ENCODE results near the gene GOPC. TPM values are rescaled to one million over a fixed set of nuclear protein-coding genes. Genes with fewer than 3 reads are reported as not detected.

GOPC gene
- total and polyA plus RNA-seq, 5 donors from 2014 or later: 13.0 to 20.2 (median 14.4) TPM

- peaks cover 32% of the 10 kb centered on the region for H3K36me3 ChIP-seq (ENCODE audit: control insufficient read depth, insufficient read depth, low read length)
- DNase-seq: no peak
- Mint-ChIP-seq H3K4me3 (no peak overlapping the region), H3K27me3 (no peaks in the 10 kb centered on the region), H3K36me3 (no peaks in the 10 kb centered on the region), H3K27ac (no peak overlapping the region), H3K9me3 (no peaks in the 10 kb centered on the region), H3K4me1 (peaks cover 0 to 7% (median 5%) of the 10 kb centered on the region in 4 donors)
- no peak overlapping the region for H3K4me3 ChIP-seq (ENCODE audit: low read depth, low read length)
- no peaks in the 10 kb centered on the region for H3K27me3 ChIP-seq (ENCODE audit: control insufficient read depth, insufficient read depth, low read length)
- no peaks in the 10 kb centered on the region for H3K4me1 ChIP-seq (ENCODE audit: control insufficient read depth, insufficient read depth, low read length, poor library complexity, severe bottlenecking)
- H3K9me3 ChIP-seq (ENCODE audit: control insufficient read depth in 2 of 2, low read length in 2 of 2): no peaks in the 10 kb centered on the region
- ATAC-seq (ENCODE audit: low read depth in 2 of 2): no peak
- H3K27ac ChIP-seq (ENCODE audit: insufficient read depth, low read length, poor library complexity, severe bottlenecking): no peak overlapping the region
Observed at GRCh38 chr6:117561128-117561527, 41.2 kb downstream of the GOPC start.

DNA sequence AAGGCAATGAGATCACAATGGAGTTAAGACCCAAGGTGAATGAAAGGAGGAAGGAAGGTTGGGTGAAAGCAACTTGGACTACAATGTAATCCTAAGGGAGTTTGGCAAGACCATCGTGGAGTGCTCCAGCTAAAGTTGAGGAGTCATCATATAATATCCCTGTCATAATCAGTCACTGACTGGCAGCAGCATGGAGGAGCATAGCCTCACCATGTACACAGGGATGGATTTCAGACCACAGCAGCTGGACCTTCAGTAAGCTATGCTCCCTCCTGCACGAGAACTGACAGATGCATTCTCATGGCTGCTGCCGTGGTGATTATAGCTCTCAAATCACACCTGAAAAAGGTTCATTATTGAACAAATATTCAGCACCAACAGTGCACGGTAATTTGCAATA, 43.0 kb downstream of the GOPC start:
- Histone ChIP-seq H3K27ac (ENCODE audit: insufficient read depth, low read length, poor library complexity, severe bottlenecking) (no peak overlapping the region), H3K4me3 (ENCODE audit: low read depth, low read length) (no peak overlapping the region), H3K27me3 (ENCODE audit: control insufficient read depth, insufficient read depth, low read length) (no peaks in the 10 kb centered on the region), H3K9me3 (ENCODE audit: control insufficient read depth in 2 of 2, low read length in 2 of 2) (no peaks in the 10 kb centered on the region), H3K4me1 (ENCODE audit: control insufficient read depth, insufficient read depth, low read length, poor library complexity, severe bottlenecking) (no peaks in the 10 kb centered on the region), H3K36me3 (ENCODE audit: control insufficient read depth, insufficient read depth, low read length) (peaks cover 22% of the 10 kb centered on the region)
- Mint-ChIP-seq H3K27me3 (peaks cover 11% of the 10 kb centered on the region), H3K4me3 (no peak overlapping the region), H3K27ac (peak overlapping the region in 2 of 3 donors; percentile 13 to 57), H3K9me3 (no peaks in the 10 kb centered on the region), H3K36me3 (no peaks in the 10 kb centered on the region), H3K4me1 (peaks cover 0 to 15% (median 4%) of the 10 kb centered on the region in 4 donors)
- DNase-seq (no peak), ATAC-seq (ENCODE audit: low read depth in 2 of 2) (no peak)

DNA sequence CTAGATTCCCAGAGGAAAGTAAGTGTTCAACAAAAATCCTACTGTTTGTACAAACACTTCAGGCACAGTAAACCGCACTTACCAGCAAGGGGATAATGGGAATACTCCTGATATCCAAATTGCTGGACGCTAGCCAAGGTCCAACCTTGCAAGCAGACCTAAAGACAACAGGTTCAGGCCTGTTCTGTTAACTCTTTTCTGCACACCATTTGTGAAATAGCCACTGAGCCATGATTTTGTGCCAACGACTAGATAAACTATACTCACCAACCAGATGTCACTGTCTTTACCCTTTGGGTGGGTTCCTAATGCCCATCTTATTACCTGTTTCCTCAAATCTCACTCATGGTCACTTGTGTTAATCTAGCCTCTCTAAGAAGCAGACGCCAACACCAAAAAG, 43.5 kb downstream of the GOPC start:
- H3K27ac Mint-ChIP-seq: peak overlapping the region in 2 of 3 donors; percentile 13 to 57
- H3K36me3 ChIP-seq (ENCODE audit: control insufficient read depth, insufficient read depth, low read length): peaks cover 22% of the 10 kb centered on the region

GRCh38 chr6:117557951-117558350, 44.4 kb downstream of the GOPC start:
- H3K27me3 ChIP-seq (ENCODE audit: control insufficient read depth, insufficient read depth, low read length): no peaks in the 10 kb centered on the region
- no peak overlapping the region for H3K4me3 Mint-ChIP-seq
- peaks cover 12% of the 10 kb centered on the region for H3K27me3 Mint-ChIP-seq
- no peaks in the 10 kb centered on the region for H3K4me1 ChIP-seq (ENCODE audit: control insufficient read depth, insufficient read depth, low read length, poor library complexity, severe bottlenecking)
- H3K4me3 ChIP-seq (ENCODE audit: low read depth, low read length): no peak overlapping the region
- DNase-seq: no peak
- H3K9me3 ChIP-seq (ENCODE audit: control insufficient read depth in 2 of 2, low read length in 2 of 2): no peaks in the 10 kb centered on the region
- H3K9me3 Mint-ChIP-seq: no peaks in the 10 kb centered on the region
- ATAC-seq (ENCODE audit: low read depth in 2 of 2): no peak
- H3K36me3 ChIP-seq (ENCODE audit: control insufficient read depth, insufficient read depth, low read length): peaks cover 16% of the 10 kb centered on the region
- no peak overlapping the region for H3K27ac Mint-ChIP-seq
- no peaks in the 10 kb centered on the region for H3K36me3 Mint-ChIP-seq
- H3K27ac ChIP-seq (ENCODE audit: insufficient read depth, low read length, poor library complexity, severe bottlenecking): no peak overlapping the region
- H3K4me1 Mint-ChIP-seq: peaks cover 0 to 15% (median 4%) of the 10 kb centered on the region in 4 donors

More for the DNA sequence above, 43.5 kb downstream of the GOPC start:
- Histone ChIP-seq H3K4me1 (ENCODE audit: control insufficient read depth, insufficient read depth, low read length, poor library complexity, severe bottlenecking) (no peaks in the 10 kb centered on the region), H3K9me3 (ENCODE audit: control insufficient read depth in 2 of 2, low read length in 2 of 2) (no peaks in the 10 kb centered on the region), H3K27me3 (ENCODE audit: control insufficient read depth, insufficient read depth, low read length) (no peaks in the 10 kb centered on the region), H3K4me3 (ENCODE audit: low read depth, low read length) (no peak overlapping the region), H3K27ac (ENCODE audit: insufficient read depth, low read length, poor library complexity, severe bottlenecking) (no peak overlapping the region)
- no peaks in the 10 kb centered on the region for H3K9me3 Mint-ChIP-seq
- DNase-seq (no peak), ATAC-seq (ENCODE audit: low read depth in 2 of 2) (no peak)
- H3K36me3 Mint-ChIP-seq: no peaks in the 10 kb centered on the region
- peaks cover 12% of the 10 kb centered on the region for H3K27me3 Mint-ChIP-seq
- no peak overlapping the region for H3K4me3 Mint-ChIP-seq
- peaks cover 0 to 15% (median 4%) of the 10 kb centered on the region in 4 donors for H3K4me1 Mint-ChIP-seq

GRCh38 chr6:117555882-117556498, 46.3 kb downstream of the GOPC start:
- Histone ChIP-seq H3K27ac (ENCODE audit: insufficient read depth, low read length, poor library complexity, severe bottlenecking) (no peak overlapping the region), H3K4me3 (ENCODE audit: low read depth, low read length) (no peak overlapping the region), H3K36me3 (ENCODE audit: control insufficient read depth, insufficient read depth, low read length) (peaks cover 2% of the 10 kb centered on the region), H3K4me1 (ENCODE audit: control insufficient read depth, insufficient read depth, low read length, poor library complexity, severe bottlenecking) (no peaks in the 10 kb centered on the region), H3K27me3 (ENCODE audit: control insufficient read depth, insufficient read depth, low read length) (no peaks in the 10 kb centered on the region), H3K9me3 (ENCODE audit: control insufficient read depth in 2 of 2, low read length in 2 of 2) (no peaks in the 10 kb centered on the region)
- Mint-ChIP-seq H3K9me3 (no peaks in the 10 kb centered on the region), H3K27ac (no peak overlapping the region), H3K36me3 (no peaks in the 10 kb centered on the region), H3K4me1 (peaks cover 0 to 16% (median 6%) of the 10 kb centered on the region in 4 donors), H3K4me3 (no peak overlapping the region), H3K27me3 (peaks cover 12% of the 10 kb centered on the region)
- ATAC-seq (ENCODE audit: low read depth in 2 of 2) (no peak), DNase-seq (peak; percentile 45 to 60 (median 51))

- no peak overlapping the region for H3K4me3 ChIP-seq (ENCODE audit: low read depth, low read length)
- H3K4me1 ChIP-seq (ENCODE audit: control insufficient read depth, insufficient read depth, low read length, poor library complexity, severe bottlenecking): peaks cover 6% of the 10 kb centered on the region
- H3K9me3 ChIP-seq (ENCODE audit: control insufficient read depth in 2 of 2, low read length in 2 of 2): no peaks in the 10 kb centered on the region
- H3K4me3 Mint-ChIP-seq: no peak overlapping the region
- H3K27ac ChIP-seq (ENCODE audit: insufficient read depth, low read length, poor library complexity, severe bottlenecking): no peak overlapping the region
- peaks cover 12% of the 10 kb centered on the region for H3K27me3 Mint-ChIP-seq
- peaks cover 0 to 22% (median 11%) of the 10 kb centered on the region in 4 donors for H3K4me1 Mint-ChIP-seq
- no peaks in the 10 kb centered on the region for H3K9me3 Mint-ChIP-seq
- H3K27ac Mint-ChIP-seq: no peak overlapping the region
- H3K36me3 Mint-ChIP-seq: no peaks in the 10 kb centered on the region
- no peaks in the 10 kb centered on the region for H3K27me3 ChIP-seq (ENCODE audit: control insufficient read depth, insufficient read depth, low read length)
- DNase-seq (no peak), ATAC-seq (ENCODE audit: low read depth in 2 of 2) (no peak)
- H3K36me3 ChIP-seq (ENCODE audit: control insufficient read depth, insufficient read depth, low read length): no peaks in the 10 kb centered on the region
Observed at GRCh38 chr6:117555262-117555849, 47.0 kb downstream of the GOPC start.

DNA sequence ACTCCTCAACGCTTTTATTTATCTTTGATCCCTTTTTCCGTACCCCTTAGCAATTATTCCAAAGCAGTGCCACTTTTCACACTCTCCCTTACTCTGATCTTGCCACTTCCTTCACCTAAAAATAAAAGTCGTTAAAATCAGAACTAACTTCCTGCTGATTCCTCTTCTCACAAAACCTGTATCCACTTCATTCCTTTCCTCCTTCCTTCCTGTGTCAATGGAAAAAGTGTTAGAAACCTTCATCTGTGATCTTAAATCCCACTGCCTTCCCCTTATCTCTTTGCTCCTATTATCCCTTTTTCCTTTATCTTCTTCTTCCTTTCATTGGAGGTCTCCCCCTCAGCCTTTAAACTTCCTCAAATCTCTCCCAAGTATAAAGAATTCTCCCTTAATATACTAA, 49.2 kb downstream of the GOPC start:
- no peak overlapping the region for H3K27ac Mint-ChIP-seq
- H3K9me3 Mint-ChIP-seq: no peaks in the 10 kb centered on the region
- Histone ChIP-seq H3K4me1 (ENCODE audit: control insufficient read depth, insufficient read depth, low read length, poor library complexity, severe bottlenecking) (peaks cover 27% of the 10 kb centered on the region), H3K36me3 (ENCODE audit: control insufficient read depth, insufficient read depth, low read length) (no peaks in the 10 kb centered on the region), H3K27me3 (ENCODE audit: control insufficient read depth, insufficient read depth, low read length) (no peaks in the 10 kb centered on the region), H3K4me3 (ENCODE audit: low read depth, low read length) (no peak overlapping the region), H3K9me3 (ENCODE audit: control insufficient read depth in 2 of 2, low read length in 2 of 2) (no peaks in the 10 kb centered on the region), H3K27ac (ENCODE audit: insufficient read depth, low read length, poor library complexity, severe bottlenecking) (no peak overlapping the region)
- H3K27me3 Mint-ChIP-seq: peaks cover 12% of the 10 kb centered on the region
- ATAC-seq (ENCODE audit: low read depth in 2 of 2) (no peak), DNase-seq (no peak)
- H3K4me3 Mint-ChIP-seq: no peak overlapping the region
- H3K36me3 Mint-ChIP-seq: no peaks in the 10 kb centered on the region
- peaks cover 17 to 42% (median 28%) of the 10 kb centered on the region in 4 donors for H3K4me1 Mint-ChIP-seq

DNA sequence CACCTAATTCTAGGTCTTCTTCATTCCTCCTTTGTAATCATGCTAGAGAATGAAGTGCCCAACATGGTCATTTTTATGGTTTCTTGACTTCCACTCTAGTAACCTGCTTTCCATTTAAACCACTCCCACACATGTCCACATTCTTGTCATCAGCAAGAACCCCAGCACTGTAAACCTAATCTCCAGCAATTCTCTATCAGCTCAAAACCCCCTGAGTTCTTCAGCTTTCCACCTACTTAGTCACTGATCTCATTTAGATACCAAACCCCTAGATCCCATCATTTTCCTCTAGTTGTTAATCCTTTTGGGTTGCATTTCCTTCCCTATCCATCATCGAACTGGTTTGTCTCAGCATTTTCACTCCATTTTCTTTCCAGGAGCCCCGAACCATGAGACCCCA, 49.7 kb downstream of the GOPC start:
- no peak for ATAC-seq (ENCODE audit: low read depth in 2 of 2)
- no peaks in the 10 kb centered on the region for H3K36me3 ChIP-seq (ENCODE audit: control insufficient read depth, insufficient read depth, low read length)
- peaks cover 17 to 42% (median 29%) of the 10 kb centered on the region in 4 donors for H3K4me1 Mint-ChIP-seq

More for the DNA sequence above, 49.7 kb downstream of the GOPC start:
- Histone ChIP-seq H3K27ac (ENCODE audit: insufficient read depth, low read length, poor library complexity, severe bottlenecking) (no peak overlapping the region), H3K27me3 (ENCODE audit: control insufficient read depth, insufficient read depth, low read length) (no peaks in the 10 kb centered on the region), H3K9me3 (ENCODE audit: control insufficient read depth in 2 of 2, low read length in 2 of 2) (no peaks in the 10 kb centered on the region), H3K4me1 (ENCODE audit: control insufficient read depth, insufficient read depth, low read length, poor library complexity, severe bottlenecking) (peaks cover 32% of the 10 kb centered on the region), H3K4me3 (ENCODE audit: low read depth, low read length) (no peak overlapping the region)
- Mint-ChIP-seq H3K27ac (no peak overlapping the region), H3K27me3 (peaks cover 12% of the 10 kb centered on the region), H3K4me3 (no peak overlapping the region), H3K9me3 (no peaks in the 10 kb centered on the region), H3K36me3 (no peaks in the 10 kb centered on the region)
- DNase-seq: no peak
